GM19025 (cell line): Measurements from ENCODE around the gene HTR4.
"Not testable (repeated sequence)": the region's sequence is repeated elsewhere in the genome, so short reads cannot be mapped to it uniquely, and the experiment has no call there.

Experiments used
- ATAC-seq: cut with Tn5 transposase; IDR thresholded peaks from one replicate; pipeline ENCODE4 v1.9.1; 2021; ENCODE audit warnings: mild to moderate bottlenecking, low read depth, moderate library complexity; ENCODE audit not compliant: unreplicated experiment

HTR4 gene

GRCh38 chr5:148484651-148485050, 169.7 kb downstream of the HTR4 start:
- ATAC-seq: no peak

- ATAC-seq: no peak
Observed at GRCh38 chr5:148483750-148484149, 170.6 kb downstream of the HTR4 start.

- ATAC-seq: peak; percentile 64
Observed at GRCh38 chr5:148482697-148483462, 171.4 kb downstream of the HTR4 start.

GRCh38 chr5:148482196-148482595, 172.1 kb downstream of the HTR4 start:
- no peak for ATAC-seq

- no peak for ATAC-seq
Observed at GRCh38 chr5:148477429-148477828, 176.9 kb downstream of the HTR4 start.

- ATAC-seq: no peak
Observed at GRCh38 chr5:148476302-148476701, 178.0 kb downstream of the HTR4 start.

- ATAC-seq: no peak
Observed at GRCh38 chr5:148474025-148474511, 180.3 kb downstream of the HTR4 start.

GRCh38 chr5:148471379-148471778, 182.9 kb downstream of the HTR4 start:
- no peak for ATAC-seq

- no peak for ATAC-seq
Observed at GRCh38 chr5:148469501-148469935, 184.8 kb downstream of the HTR4 start.

GRCh38 chr5:148468746-148469145, 185.6 kb downstream of the HTR4 start:
- not testable (repeated sequence) for ATAC-seq

- ATAC-seq: no peak
Observed at GRCh38 chr5:148467958-148468357, 186.4 kb downstream of the HTR4 start.

- no peak for ATAC-seq
Observed at GRCh38 chr5:148466236-148466580, 188.1 kb downstream of the HTR4 start.

GRCh38 chr5:148465381-148466235, 188.7 kb downstream of the HTR4 start:
- no peak for ATAC-seq

- ATAC-seq: no peak
Observed at GRCh38 chr5:148459669-148460068, 194.7 kb downstream of the HTR4 start.

GRCh38 chr5:148458036-148458888, 196.1 kb downstream of the HTR4 start:
- no peak for ATAC-seq

- ATAC-seq: no peak
Observed at GRCh38 chr5:148457183-148457620, 197.1 kb downstream of the HTR4 start.

- no peak for ATAC-seq
Observed at GRCh38 chr5:148455185-148455584, 199.1 kb downstream of the HTR4 start.

GRCh38 chr5:148454576-148454975, 199.8 kb downstream of the HTR4 start:
- no peak for ATAC-seq

- ATAC-seq: no peak
Observed at GRCh38 chr5:148452499-148453193, 201.7 kb downstream of the HTR4 start.

GRCh38 chr5:148446611-148447010, 207.7 kb downstream of the HTR4 start:
- no peak for ATAC-seq
